ENCODE measurements around the gene CDR2.
"Not testable (repeated sequence)": the region's sequence is repeated elsewhere in the genome, so short reads cannot be mapped to it uniquely, and the experiment has no call there.

CDR2 gene

GRCh38 chr16:22375117-22375962, 921 bp upstream of the CDR2 start:
- DNase-seq: no peak

GRCh38 chr16:22373662-22374310, 633 bp downstream of the CDR2 start:
- no peak for DNase-seq

GRCh38 chr16:22372882-22373661, 1.3 kb downstream of the CDR2 start:
- DNase-seq: no peak

- DNase-seq: no peak
Measured at GRCh38 chr16:22370038-22370820, 4.2 kb downstream of the CDR2 start.

- DNase-seq: no peak
Measured at GRCh38 chr16:22369221-22369811, 5.1 kb downstream of the CDR2 start.

GRCh38 chr16:22368200-22368826, 6.1 kb downstream of the CDR2 start:
- not testable (repeated sequence) for DNase-seq

GRCh38 chr16:22366889-22367288, 7.5 kb downstream of the CDR2 start:
- DNase-seq: no peak

- no peak for DNase-seq
Measured at GRCh38 chr16:22366371-22366770, 8.0 kb downstream of the CDR2 start.

GRCh38 chr16:22364241-22364640, 10.2 kb downstream of the CDR2 start:
- DNase-seq: no peak

GRCh38 chr16:22360963-22361659, 13.3 kb downstream of the CDR2 start:
- DNase-seq: no peak

- DNase-seq: no peak
Measured at GRCh38 chr16:22359679-22360078, 14.7 kb downstream of the CDR2 start.

- DNase-seq: no peak
Measured at GRCh38 chr16:22358000-22358399, 16.4 kb downstream of the CDR2 start.

- no peak for DNase-seq
Measured at GRCh38 chr16:22357635-22357971, 16.8 kb downstream of the CDR2 start.

- no peak for DNase-seq
Measured at GRCh38 chr16:22356930-22357634, 17.3 kb downstream of the CDR2 start.

GRCh38 chr16:22355487-22355908, 18.9 kb downstream of the CDR2 start:
- no peak for DNase-seq

GRCh38 chr16:22353933-22354541, 20.4 kb downstream of the CDR2 start:
- DNase-seq: no peak

GRCh38 chr16:22353191-22353919, 21.1 kb downstream of the CDR2 start:
- no peak for DNase-seq

GRCh38 chr16:22352723-22353122, 21.7 kb downstream of the CDR2 start:
- DNase-seq: no peak

- no peak for DNase-seq
Measured at GRCh38 chr16:22352140-22352539, 22.3 kb downstream of the CDR2 start.

All from GOT3 (cell line).